ENCODE measurements around the gene ARFGAP2. TPM values are rescaled to one million over a fixed set of nuclear protein-coding genes. Genes with fewer than 3 reads are reported as not detected.
A peak's percentile ranks its signal among the peaks of the same experiment; 100 is the strongest.

Gene ARFGAP2
- total and polyA plus RNA-seq, 4 donors, result 51.2 to 140 (median 94.1) TPM

- TF ChIP-seq CTCF (IDR thresholded peaks at IDR 0.05; ENCODE audit: control extremely low read depth, extremely low read depth), result no peak
- WGBS, 2 donors, result 2% methylated on average over 61 to 63 of the region's 63 CpGs
- DNase-seq, result peak; percentile 62 to 71 (median 63)
Observed at GRCh38 chr11:47186700-47187695, 10.3 kb upstream of the ARFGAP2 start.

GRCh38 chr11:47186076-47186699 lies 9.5 kb upstream of the ARFGAP2 start, which contains the start of gene PACSIN3:
PACSIN3 (minus strand) TSS chr11:47186434; CDS start chr11:47182727, 3,707 bp downstream.
- 1% methylated on average over 56 to 80 of the region's 80 CpGs for WGBS, 2 donors
- Histone ChIP-seq H3K36me3 (ENCODE audit: control insufficient read depth in 4 of 4, insufficient read depth in 4 of 4, low read length in 4 of 4) (no peaks in the 10 kb centered on the region), H3K27me3 (ENCODE audit: control insufficient read depth in 3 of 3, insufficient read depth in 3 of 3, low read length in 2 of 3) (no peaks in the 10 kb centered on the region), H3K27ac (ENCODE audit: low read depth in 1 of 2, low read length in 1 of 2) (peak within 1 kb of the TSS; percentile 95 to 98), H3K9me3 (ENCODE audit: control insufficient read depth in 4 of 4, insufficient read depth in 3 of 4, low read length in 3 of 4) (no peaks in the 10 kb centered on the region), H3K4me1 (ENCODE audit: control insufficient read depth in 5 of 5, insufficient read depth in 5 of 5, low read length in 5 of 5) (peaks cover 4 to 29% (median 5%) of the 10 kb centered on the region in 5 donors), H3K4me3 (peak within 1 kb of the TSS; percentile 70), H3K9ac (ENCODE audit: insufficient read depth in 1 of 2, low read length in 2 of 2) (peak within 1 kb of the TSS; percentile 23 to 91)
- peak; percentile 59 for ATAC-seq (ENCODE audit: insufficient read depth, low FRiP score)
- peak; percentile 69 to 81 (median 76) for DNase-seq
- TF ChIP-seq CTCF (IDR thresholded peaks at IDR 0.05; ENCODE audit: control extremely low read depth, extremely low read depth), result no peak

More at GRCh38 chr11:47186700-47187695, 10.3 kb upstream of the ARFGAP2 start:
- peaks cover 4 to 29% (median 5%) of the 10 kb centered on the region in 5 donors for H3K4me1 ChIP-seq (ENCODE audit: control insufficient read depth in 5 of 5, insufficient read depth in 5 of 5, low read length in 5 of 5)
- no peaks in the 10 kb centered on the region for H3K27me3 ChIP-seq (ENCODE audit: control insufficient read depth in 3 of 3, insufficient read depth in 3 of 3, low read length in 2 of 3)
- no peak for ATAC-seq (ENCODE audit: insufficient read depth, low FRiP score)
- H3K36me3 ChIP-seq (ENCODE audit: control insufficient read depth in 4 of 4, insufficient read depth in 4 of 4, low read length in 4 of 4), result no peaks in the 10 kb centered on the region
- H3K27ac ChIP-seq (ENCODE audit: low read depth in 1 of 2, low read length in 1 of 2), result peak overlapping the region; percentile 72 to 98
- H3K4me3 ChIP-seq, result peak overlapping the region; percentile 37
- H3K9ac ChIP-seq (ENCODE audit: insufficient read depth in 1 of 2, low read length in 2 of 2), result peak overlapping the region; percentile 16 to 23
- no peaks in the 10 kb centered on the region for H3K9me3 ChIP-seq (ENCODE audit: control insufficient read depth in 4 of 4, insufficient read depth in 3 of 4, low read length in 3 of 4)

- H3K4me3 ChIP-seq, result peak overlapping the region; percentile 70
- peak overlapping the region; percentile 95 to 98 for H3K27ac ChIP-seq (ENCODE audit: low read depth in 1 of 2, low read length in 1 of 2)
- DNase-seq (peak; percentile 75 to 86 (median 84)), ATAC-seq (ENCODE audit: insufficient read depth, low FRiP score) (peak; percentile 37)
- peaks cover 4 to 29% (median 5%) of the 10 kb centered on the region in 5 donors for H3K4me1 ChIP-seq (ENCODE audit: control insufficient read depth in 5 of 5, insufficient read depth in 5 of 5, low read length in 5 of 5)
- H3K9me3 ChIP-seq (ENCODE audit: control insufficient read depth in 4 of 4, insufficient read depth in 3 of 4, low read length in 3 of 4), result no peaks in the 10 kb centered on the region
- no peaks in the 10 kb centered on the region for H3K36me3 ChIP-seq (ENCODE audit: control insufficient read depth in 4 of 4, insufficient read depth in 4 of 4, low read length in 4 of 4)
- no peak for TF ChIP-seq CTCF (IDR thresholded peaks at IDR 0.05; ENCODE audit: control extremely low read depth, extremely low read depth)
- 15% methylated on average over 46 to 50 of the region's 50 CpGs for WGBS, 2 donors
- peak overlapping the region; percentile 53 to 91 for H3K9ac ChIP-seq (ENCODE audit: insufficient read depth in 1 of 2, low read length in 2 of 2)
- H3K27me3 ChIP-seq (ENCODE audit: control insufficient read depth in 3 of 3, insufficient read depth in 3 of 3, low read length in 2 of 3), result no peaks in the 10 kb centered on the region
Observed at GRCh38 chr11:47185305-47186075, 8.8 kb upstream of the ARFGAP2 start.
